Suprapubic skin (tissue), 4 donors: ENCODE measurements around the gene M1AP. TPM values are rescaled to one million over a fixed set of nuclear protein-coding genes. Genes with fewer than 3 reads are reported as not detected.

Experiments used
- DNase-seq, 2 donors: peaks; one replicate each; pipeline ENCODE4 v3.0.0-alpha.2; 2019; ENCODE audit warnings: low spot score in 2 of 2
- H3K27ac ChIP-seq: fragments of 200-600 bp; sonication (generic); one replicate; pipeline ENCODE4 v1.5.1; 2019
- H3K27me3 ChIP-seq: fragments of 200-600 bp; sonication (generic); one replicate; pipeline ENCODE4 v1.5.1; 2019
- H3K36me3 ChIP-seq: fragments of 200-600 bp; sonication (generic); one replicate; pipeline ENCODE4 v1.5.1; 2019
- H3K4me1 ChIP-seq: fragments of 200-600 bp; sonication (generic); one replicate; pipeline ENCODE4 v1.5.1; 2019
- H3K4me3 ChIP-seq: fragments of 200-600 bp; sonication (generic); one replicate; pipeline ENCODE4 v1.5.1; 2019; ENCODE audit warnings: mild to moderate bottlenecking
- H3K9me3 ChIP-seq: fragments of 200-600 bp; sonication (generic); one replicate; pipeline ENCODE4 v1.5.1; 2019
- CTCF ChIP-seq, 2 donors: fragments of 200-600 bp in 1 of 2; fragments of 450-650 bp in 1 of 2; sonication (generic) in 1 of 2; IDR thresholded peaks; one replicate each; pipeline ENCODE4 v1.5.1; 2016 to 2019; ENCODE audit warnings: antibody characterized with exemption in 2 of 2, mild to moderate bottlenecking in 1 of 2, moderate library complexity in 1 of 2
- EP300 ChIP-seq: sonication (generic); formaldehyde crosslinking; IDR thresholded peaks from one replicate; pipeline ENCODE4 v1.6.1; 2017; ENCODE audit warnings: antibody characterized with exemption
- POLR2A ChIP-seq, 2 donors: fragments of 450-650 bp; IDR thresholded peaks; one replicate each; pipeline ENCODE4 v1.6.1; 2017; ENCODE audit warnings: antibody characterized with exemption in 2 of 2, mild to moderate bottlenecking in 2 of 2, moderate library complexity in 2 of 2
- POLR2AphosphoS5 ChIP-seq, 3 donors: sonication (generic); formaldehyde crosslinking; IDR thresholded peaks; one replicate each; pipeline ENCODE4 v1.6.1; 2017; ENCODE audit warnings: antibody characterized with exemption in 3 of 3
- WGBS: methylation state at CpG from one replicate; pipeline ENCODE4 v1.1.5; 2018; 5-methylcytosine and 5-hydroxymethylcytosine counted together
- total RNA-seq, 4 donors: library from RNA; depleted of rRNA; stranded (reverse); fragments of >200 nt; gene quantifications; one replicate each; pipeline ENCODE4 v1.1.0, GENCODE V29; 2016

The M1AP gene
- total RNA-seq, 4 donors from 2014 or later, result 1.1 TPM; not detected in 3

GRCh38 chr2:74546004-74546403, 102.1 kb downstream of the M1AP start:
- TF ChIP-seq POLR2AphosphoS5 (IDR thresholded peaks at IDR 0.05) (no peak), EP300 (no peak), POLR2A (IDR thresholded peaks at IDR 0.05) (no peak), CTCF (IDR thresholded peaks at IDR 0.05) (no peak)
- no peaks in the 10 kb centered on the region for H3K9me3 ChIP-seq
- no peak overlapping the region for H3K27ac ChIP-seq
- peaks cover 16% of the 10 kb centered on the region for H3K4me1 ChIP-seq
- DNase-seq, result no peak
- H3K27me3 ChIP-seq, result peaks cover 5% of the 10 kb centered on the region
- H3K4me3 ChIP-seq, result no peak overlapping the region
- WGBS, result 93% methylated on average over 3 of the region's 3 CpGs
- H3K36me3 ChIP-seq, result no peaks in the 10 kb centered on the region

GRCh38 chr2:74544634-74545033, 103.5 kb downstream of the M1AP start:
- H3K9me3 ChIP-seq, result no peaks in the 10 kb centered on the region
- no peak for DNase-seq
- 88% methylated on average over 3 of the region's 3 CpGs for WGBS
- H3K4me3 ChIP-seq, result no peak overlapping the region
- no peak overlapping the region for H3K27ac ChIP-seq
- peaks cover 18% of the 10 kb centered on the region for H3K4me1 ChIP-seq
- H3K36me3 ChIP-seq, result no peaks in the 10 kb centered on the region
- H3K27me3 ChIP-seq, result peaks cover 5% of the 10 kb centered on the region
- no peak for TF ChIP-seq EP300
- TF ChIP-seq POLR2AphosphoS5 (IDR thresholded peaks at IDR 0.05), result no peak
- no peak for TF ChIP-seq CTCF (IDR thresholded peaks at IDR 0.05)
- TF ChIP-seq POLR2A (IDR thresholded peaks at IDR 0.05), result no peak

GRCh38 chr2:74542978-74543377, 105.2 kb downstream of the M1AP start:
- H3K36me3 ChIP-seq, result no peaks in the 10 kb centered on the region
- H3K27me3 ChIP-seq, result no peaks in the 10 kb centered on the region
- no peak overlapping the region for H3K27ac ChIP-seq
- WGBS, result 81% methylated on average over 1 of the region's 1 CpG
- TF ChIP-seq CTCF (IDR thresholded peaks at IDR 0.05) (no peak), POLR2AphosphoS5 (IDR thresholded peaks at IDR 0.05) (no peak), EP300 (no peak), POLR2A (IDR thresholded peaks at IDR 0.05) (no peak)
- no peak for DNase-seq
- peaks cover 2% of the 10 kb centered on the region for H3K4me1 ChIP-seq
- H3K9me3 ChIP-seq, result no peaks in the 10 kb centered on the region
- H3K4me3 ChIP-seq, result no peak overlapping the region

- H3K27ac ChIP-seq, result no peak overlapping the region
- no peak for DNase-seq
- H3K4me1 ChIP-seq, result peaks cover 2% of the 10 kb centered on the region
- H3K9me3 ChIP-seq, result no peaks in the 10 kb centered on the region
- WGBS, result 59% methylated on average over 5 of the region's 5 CpGs
- H3K36me3 ChIP-seq, result no peaks in the 10 kb centered on the region
- TF ChIP-seq CTCF (IDR thresholded peaks at IDR 0.05) (no peak), POLR2AphosphoS5 (IDR thresholded peaks at IDR 0.05) (no peak)
- no peaks in the 10 kb centered on the region for H3K27me3 ChIP-seq
- no peak overlapping the region for H3K4me3 ChIP-seq
Measured at GRCh38 chr2:74540291-74540690, 107.8 kb downstream of the M1AP start.

GRCh38 chr2:74538881-74539339, 109.2 kb downstream of the M1AP start:
- Histone ChIP-seq H3K4me1 (peaks cover 2% of the 10 kb centered on the region), H3K9me3 (no peaks in the 10 kb centered on the region), H3K4me3 (no peak overlapping the region), H3K27ac (no peak overlapping the region), H3K27me3 (no peaks in the 10 kb centered on the region), H3K36me3 (peaks cover under 1% of the 10 kb centered on the region)
- DNase-seq, result no peak
- TF ChIP-seq CTCF (IDR thresholded peaks at IDR 0.05), result no peak
- WGBS, result 76% methylated on average over 7 of the region's 7 CpGs
